ENCODE data around the gene CDC25A.

DNA sequence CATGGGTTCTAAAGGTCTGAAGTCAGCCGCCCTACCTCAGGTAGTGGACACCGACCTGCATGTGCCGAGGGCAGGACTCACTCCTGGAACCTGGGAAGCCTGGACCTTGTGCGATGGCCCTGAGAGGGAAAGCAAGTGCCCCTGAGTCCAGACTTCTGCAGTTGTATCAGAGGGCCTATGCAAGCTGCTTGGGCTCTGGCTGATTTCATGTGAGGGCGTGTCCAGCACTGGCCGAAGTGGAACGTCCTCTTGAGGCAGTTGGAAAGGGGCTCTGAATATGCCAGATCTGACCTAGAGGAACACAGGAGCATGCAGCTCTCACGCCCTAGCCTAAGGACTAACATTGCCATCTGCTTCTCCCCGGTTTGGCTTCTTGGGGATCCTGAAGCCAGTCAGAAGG lies 32.5 kb upstream of the CDC25A start:
- TF ChIP-seq, protein P1, sequence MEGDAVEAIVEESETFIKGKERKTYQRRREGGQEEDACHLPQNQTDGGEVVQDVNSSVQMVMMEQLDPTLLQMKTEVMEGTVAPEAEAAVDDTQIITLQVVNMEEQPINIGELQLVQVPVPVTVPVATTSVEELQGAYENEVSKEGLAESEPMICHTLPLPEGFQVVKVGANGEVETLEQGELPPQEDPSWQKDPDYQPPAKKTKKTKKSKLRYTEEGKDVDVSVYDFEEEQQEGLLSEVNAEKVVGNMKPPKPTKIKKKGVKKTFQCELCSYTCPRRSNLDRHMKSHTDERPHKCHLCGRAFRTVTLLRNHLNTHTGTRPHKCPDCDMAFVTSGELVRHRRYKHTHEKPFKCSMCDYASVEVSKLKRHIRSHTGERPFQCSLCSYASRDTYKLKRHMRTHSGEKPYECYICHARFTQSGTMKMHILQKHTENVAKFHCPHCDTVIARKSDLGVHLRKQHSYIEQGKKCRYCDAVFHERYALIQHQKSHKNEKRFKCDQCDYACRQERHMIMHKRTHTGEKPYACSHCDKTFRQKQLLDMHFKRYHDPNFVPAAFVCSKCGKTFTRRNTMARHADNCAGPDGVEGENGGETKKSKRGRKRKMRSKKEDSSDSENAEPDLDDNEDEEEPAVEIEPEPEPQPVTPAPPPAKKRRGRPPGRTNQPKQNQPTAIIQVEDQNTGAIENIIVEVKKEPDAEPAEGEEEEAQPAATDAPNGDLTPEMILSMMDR (IDR thresholded peaks at IDR 0.05; ENCODE audit: low read depth, low read length, poor library complexity, severe bottlenecking) = no peak
- TF ChIP-seq EZH2phosphoT487 (IDR thresholded peaks at IDR 0.05; ENCODE audit: borderline replicate concordance, low read length) = no peak

Data from DOHH2 (cell line).